HepG2 (cell line): Measurements from ENCODE around the gene ZNF620. TPM values are rescaled to one million over a fixed set of nuclear protein-coding genes. Genes with fewer than 3 reads are reported as not detected.

Experiments used
- ARNTL ChIP-seq: sonication (generic); formaldehyde crosslinking; IDR thresholded peaks from 2 replicates; pipeline ENCODE4 v1.4.0; 2020; ENCODE audit warnings: mild to moderate bottlenecking, missing genetic modification reagents
- ATAD3A ChIP-seq: sonication (generic); formaldehyde crosslinking; IDR thresholded peaks from 2 replicates; pipeline ENCODE4 v1.4.0; 2020; ENCODE audit warnings: missing genetic modification reagents
- BRD4 ChIP-seq: sonication (generic); formaldehyde crosslinking; IDR thresholded peaks from 2 replicates; pipeline ENCODE4 v1.4.0; 2020; ENCODE audit warnings: missing genetic modification reagents
- HNF1A ChIP-seq, 2 experiments: sonication (generic) in 1 of 2; formaldehyde crosslinking in 1 of 2; IDR thresholded peaks; 2 replicates each; pipeline versions ENCODE4 v1.4.0 to v1.6.1; 2016 to 2020; ENCODE audit warnings: borderline replicate concordance in 1 of 2, low read depth in 1 of 2, mild to moderate bottlenecking in 1 of 2, missing genetic modification reagents in 1 of 2
- HNF4A ChIP-seq: sonication (generic); formaldehyde crosslinking; IDR thresholded peaks from 2 replicates; pipeline ENCODE4 v1.4.0; 2020; ENCODE audit warnings: missing genetic modification reagents
- KMT2A ChIP-seq: sonication (generic); formaldehyde crosslinking; IDR thresholded peaks from 2 replicates; pipeline ENCODE4 v1.4.0; 2020; ENCODE audit warnings: missing genetic modification reagents
- MED8 ChIP-seq: sonication (generic); formaldehyde crosslinking; IDR thresholded peaks from 2 replicates; pipeline ENCODE4 v1.8.1; 2023; ENCODE audit warnings: mild to moderate bottlenecking, missing genetic modification reagents; ENCODE audit not compliant: insufficient replicate concordance
- MZF1 ChIP-seq: sonication (generic); formaldehyde crosslinking; IDR thresholded peaks from 2 replicates; pipeline ENCODE4 v1.8.1; 2023; ENCODE audit warnings: mild to moderate bottlenecking, missing genetic modification reagents, borderline replicate concordance
- SIN3B ChIP-seq: fragments of 150-350 bp; IDR thresholded peaks from 2 replicates; pipeline ENCODE4 v1.6.1; 2014; ENCODE audit warnings: low read length
- ZMYM2 ChIP-seq: sonication (generic); formaldehyde crosslinking; IDR thresholded peaks from 2 replicates; pipeline ENCODE4 v1.8.0; 2022; ENCODE audit warnings: mild to moderate bottlenecking, missing genetic modification reagents
- ZNF580 ChIP-seq: IDR thresholded peaks from 2 replicates; pipeline ENCODE4 v1.6.1; 2016; ENCODE audit warnings: low read depth, borderline replicate concordance
- ZNF704 ChIP-seq: sonication (generic); formaldehyde crosslinking; IDR thresholded peaks from 2 replicates; pipeline ENCODE4 v1.8.1; 2023; ENCODE audit warnings: mild to moderate bottlenecking, inconsistent platforms, moderate library complexity, missing genetic modification reagents, borderline replicate concordance
- ZNF773 ChIP-seq: sonication (generic); formaldehyde crosslinking; IDR thresholded peaks from 2 replicates; pipeline ENCODE4 v1.4.0; 2020; ENCODE audit warnings: missing genetic modification reagents, borderline replicate concordance
- polyA plus RNA-seq, 8 experiments: library from polyadenylated mRNA; depleted of rRNA in 3 of 8; stranded (reverse) in 7 of 8; unstranded in 1 of 8; fragments of >200 nt; fragmentation: Illumina TruSeq in 4 of 8; extraction: Trizol in 4 of 8; gene quantifications; 2 replicates each; pipeline versions ENCODE4 v1.2.1 to v1.2.3, GENCODE V29; 2011 to 2016; ENCODE audit warnings: low read depth in 4 of 8, missing spikeins in 1 of 8, mixed read lengths in 1 of 8; ENCODE audit not compliant: insufficient read depth in 1 of 8
- total RNA-seq, 5 experiments: library from RNA; depleted of rRNA; stranded (reverse); fragments of >200 nt; fragmentation: Illumina TruSeq; extraction: Trizol; gene quantifications; 2 replicates each; pipeline ENCODE4 v1.2.3, GENCODE V29; 2016; ENCODE audit warnings: low read depth in 1 of 5
- TF ChIP-seq, protein P1 (sequence below): sonication (generic); formaldehyde crosslinking; IDR thresholded peaks from 2 replicates; pipeline ENCODE4 v1.4.0; 2020; ENCODE audit warnings: missing genetic modification reagents
- TF ChIP-seq, protein P2 (sequence below): fragments of 450-650 bp; IDR thresholded peaks from 2 replicates; pipeline ENCODE4 v1.6.1; 2017
- TF ChIP-seq, protein P3 (sequence below): sonication (generic); formaldehyde crosslinking; IDR thresholded peaks from 2 replicates; pipeline ENCODE4 v1.8.0; 2022; ENCODE audit warnings: missing genetic modification reagents, mild to moderate bottlenecking, borderline replicate concordance

ZNF620 gene
- total and polyA plus RNA-seq, 2 of the 13 experiments (the other 11 are each of a cell fraction or from before 2014, with no cell fraction given), result 2.3 to 12.2 TPM

GRCh38 chr3:40456940-40457823, 48.7 kb upstream of the ZNF620 start, which contains the start of gene RPL14 (continued):
- no peak for TF ChIP-seq HNF1A (IDR thresholded peaks at IDR 0.05; ENCODE audit: low read depth)
- peak; percentile 47; the same call in 1 of the 2 replicates for TF ChIP-seq HNF1A (CRISPR knock-in tag; IDR thresholded peaks at IDR 0.05; ENCODE audit: borderline replicate concordance)
- TF ChIP-seq, protein P1, sequence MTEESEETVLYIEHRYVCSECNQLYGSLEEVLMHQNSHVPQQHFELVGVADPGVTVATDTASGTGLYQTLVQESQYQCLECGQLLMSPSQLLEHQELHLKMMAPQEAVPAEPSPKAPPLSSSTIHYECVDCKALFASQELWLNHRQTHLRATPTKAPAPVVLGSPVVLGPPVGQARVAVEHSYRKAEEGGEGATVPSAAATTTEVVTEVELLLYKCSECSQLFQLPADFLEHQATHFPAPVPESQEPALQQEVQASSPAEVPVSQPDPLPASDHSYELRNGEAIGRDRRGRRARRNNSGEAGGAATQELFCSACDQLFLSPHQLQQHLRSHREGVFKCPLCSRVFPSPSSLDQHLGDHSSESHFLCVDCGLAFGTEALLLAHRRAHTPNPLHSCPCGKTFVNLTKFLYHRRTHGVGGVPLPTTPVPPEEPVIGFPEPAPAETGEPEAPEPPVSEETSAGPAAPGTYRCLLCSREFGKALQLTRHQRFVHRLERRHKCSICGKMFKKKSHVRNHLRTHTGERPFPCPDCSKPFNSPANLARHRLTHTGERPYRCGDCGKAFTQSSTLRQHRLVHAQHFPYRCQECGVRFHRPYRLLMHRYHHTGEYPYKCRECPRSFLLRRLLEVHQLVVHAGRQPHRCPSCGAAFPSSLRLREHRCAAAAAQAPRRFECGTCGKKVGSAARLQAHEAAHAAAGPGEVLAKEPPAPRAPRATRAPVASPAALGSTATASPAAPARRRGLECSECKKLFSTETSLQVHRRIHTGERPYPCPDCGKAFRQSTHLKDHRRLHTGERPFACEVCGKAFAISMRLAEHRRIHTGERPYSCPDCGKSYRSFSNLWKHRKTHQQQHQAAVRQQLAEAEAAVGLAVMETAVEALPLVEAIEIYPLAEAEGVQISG (CRISPR knock-in tag), result peak; percentile 83
- TF ChIP-seq MED8 (CRISPR knock-in tag), result no peak
- peak; percentile 73; the same call in 1 of the 2 replicates for TF ChIP-seq SIN3B
- TF ChIP-seq, protein P2, sequence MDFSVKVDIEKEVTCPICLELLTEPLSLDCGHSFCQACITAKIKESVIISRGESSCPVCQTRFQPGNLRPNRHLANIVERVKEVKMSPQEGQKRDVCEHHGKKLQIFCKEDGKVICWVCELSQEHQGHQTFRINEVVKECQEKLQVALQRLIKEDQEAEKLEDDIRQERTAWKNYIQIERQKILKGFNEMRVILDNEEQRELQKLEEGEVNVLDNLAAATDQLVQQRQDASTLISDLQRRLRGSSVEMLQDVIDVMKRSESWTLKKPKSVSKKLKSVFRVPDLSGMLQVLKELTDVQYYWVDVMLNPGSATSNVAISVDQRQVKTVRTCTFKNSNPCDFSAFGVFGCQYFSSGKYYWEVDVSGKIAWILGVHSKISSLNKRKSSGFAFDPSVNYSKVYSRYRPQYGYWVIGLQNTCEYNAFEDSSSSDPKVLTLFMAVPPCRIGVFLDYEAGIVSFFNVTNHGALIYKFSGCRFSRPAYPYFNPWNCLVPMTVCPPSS, result no peak
- no peak for TF ChIP-seq HNF4A (CRISPR knock-in tag)
- peak; percentile 81; the same call in 1 of the 2 replicates for TF ChIP-seq ZNF704 (CRISPR knock-in tag)
- no peak for TF ChIP-seq ZMYM2 (CRISPR knock-in tag)
- peak; percentile 81 for TF ChIP-seq KMT2A (CRISPR knock-in tag)
- TF ChIP-seq MZF1, result 0 out of 2 replicates have a peak, but pooled peaks have one; percentile 59
- peak; percentile 77 for TF ChIP-seq BRD4
- TF ChIP-seq, protein P3, sequence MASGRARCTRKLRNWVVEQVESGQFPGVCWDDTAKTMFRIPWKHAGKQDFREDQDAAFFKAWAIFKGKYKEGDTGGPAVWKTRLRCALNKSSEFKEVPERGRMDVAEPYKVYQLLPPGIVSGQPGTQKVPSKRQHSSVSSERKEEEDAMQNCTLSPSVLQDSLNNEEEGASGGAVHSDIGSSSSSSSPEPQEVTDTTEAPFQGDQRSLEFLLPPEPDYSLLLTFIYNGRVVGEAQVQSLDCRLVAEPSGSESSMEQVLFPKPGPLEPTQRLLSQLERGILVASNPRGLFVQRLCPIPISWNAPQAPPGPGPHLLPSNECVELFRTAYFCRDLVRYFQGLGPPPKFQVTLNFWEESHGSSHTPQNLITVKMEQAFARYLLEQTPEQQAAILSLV, result no peak; the same call in 1 of the 2 replicates
- TF ChIP-seq ZNF580 (CRISPR knock-in tag), result peak; percentile 54; the same call in 1 of the 2 replicates
- no peak; the same call in 1 of the 2 replicates for TF ChIP-seq ARNTL (CRISPR knock-in tag)
- TF ChIP-seq ATAD3A, result 0 out of 2 replicates have a peak, but pooled peaks have one; percentile 86
- 0 out of 2 replicates have a peak, but pooled peaks have one; percentile 49 for TF ChIP-seq ZNF773 (CRISPR knock-in tag)
